Thoracic aorta (tissue), 2 donors: ENCODE data around the gene PODNL1. TPM values are rescaled to one million over a fixed set of nuclear protein-coding genes. Genes with fewer than 3 reads are reported as not detected.

Experiments used
- ATAC-seq: fragments of 150-250 bp; one replicate; pipeline ENCODE4 v1.8.0; 2017; ENCODE audit warnings: low read depth; ENCODE audit not compliant: insufficient number of reproducible peaks, low FRiP score
- DNase-seq: peaks from one replicate; pipeline ENCODE4 v3.0.0-alpha.2; 2020; ENCODE audit warnings: low spot score
- H3K27ac ChIP-seq, 2 donors: fragments of 200-600 bp; sonication (generic); 1 replicate in 1 of 2; 2 replicates in 1 of 2; pipeline ENCODE4 v1.5.1; 2016; ENCODE audit warnings: mild to moderate bottlenecking in 2 of 2, moderate library complexity in 2 of 2
- H3K27me3 ChIP-seq: fragments of 200-600 bp; sonication (generic); replicated peaks from 2 replicates; pipeline ENCODE4 v1.6.0; 2016; ENCODE audit warnings: mild to moderate bottlenecking; ENCODE audit not compliant: insufficient read depth
- H3K36me3 ChIP-seq: fragments of 200-600 bp; sonication (generic); one replicate; pipeline ENCODE4 v1.5.1; 2016
- H3K4me1 ChIP-seq, 2 donors: fragments of 200-600 bp; sonication (generic); 1 replicate in 1 of 2; 2 replicates in 1 of 2; pipeline versions ENCODE4 v1.5.1 to v1.6.0; 2016; ENCODE audit warnings: low read depth in 2 of 2, mild to moderate bottlenecking in 1 of 2; ENCODE audit not compliant: control insufficient read depth in 1 of 2
- H3K4me3 ChIP-seq: fragments of 200-600 bp; sonication (generic); 2 replicates; pipeline ENCODE4 v1.5.1; 2016; ENCODE audit warnings: mild to moderate bottlenecking
- H3K9me3 ChIP-seq: fragments of 200-600 bp; sonication (generic); 2 replicates; pipeline ENCODE4 v1.5.1; 2016
- CTCF ChIP-seq: fragments of 200-600 bp; sonication (generic); IDR thresholded peaks from one replicate; pipeline ENCODE4 v1.5.1; 2019; ENCODE audit warnings: antibody characterized with exemption
- total RNA-seq, 2 donors: library from RNA; depleted of rRNA; stranded (reverse); fragments of >200 nt; gene quantifications; one replicate each; pipeline versions ENCODE4 v1.1.0 to v1.2.3, GENCODE V29; 2016

PODNL1 gene
- total RNA-seq, 2 donors from 2014 or later = 3.5 to 9.9 TPM

GRCh38 chr19:13959141-13959961 is 21.1 kb upstream of the PODNL1 start:
- Histone ChIP-seq H3K9me3 (no peaks in the 10 kb centered on the region), H3K4me3 (no peak overlapping the region), H3K36me3 (peaks cover 44% of the 10 kb centered on the region), H3K27ac (no peak overlapping the region), H3K27me3 (no peaks in the 10 kb centered on the region), H3K4me1 (no peaks in the 10 kb centered on the region)
- DNase-seq = no peak
- TF ChIP-seq CTCF = no peak
- ATAC-seq = no peak

GRCh38 chr19:13958043-13958442 is 19.8 kb upstream of the PODNL1 start:
- H3K9me3 ChIP-seq = no peaks in the 10 kb centered on the region
- H3K27me3 ChIP-seq = no peaks in the 10 kb centered on the region
- no peak for TF ChIP-seq CTCF
- peaks cover 0 to 11% of the 10 kb centered on the region in 2 donors for H3K4me1 ChIP-seq
- no peak overlapping the region for H3K4me3 ChIP-seq
- DNase-seq (no peak), ATAC-seq (no peak)
- peaks cover 46% of the 10 kb centered on the region for H3K36me3 ChIP-seq
- H3K27ac ChIP-seq = no peak overlapping the region

GRCh38 chr19:13957051-13957450 is 18.8 kb upstream of the PODNL1 start:
- no peak for DNase-seq
- Histone ChIP-seq H3K27ac (no peak overlapping the region), H3K9me3 (no peaks in the 10 kb centered on the region), H3K4me3 (no peak overlapping the region), H3K4me1 (peaks cover 0 to 13% of the 10 kb centered on the region in 2 donors), H3K36me3 (peaks cover 46% of the 10 kb centered on the region), H3K27me3 (no peaks in the 10 kb centered on the region)
- no peak for ATAC-seq
- no peak for TF ChIP-seq CTCF

GRCh38 chr19:13956365-13956744 is 18.1 kb upstream of the PODNL1 start:
- Histone ChIP-seq H3K4me1 (peaks cover 0 to 13% of the 10 kb centered on the region in 2 donors), H3K4me3 (no peak overlapping the region), H3K9me3 (no peaks in the 10 kb centered on the region), H3K27ac (no peak overlapping the region), H3K27me3 (no peaks in the 10 kb centered on the region), H3K36me3 (peaks cover 46% of the 10 kb centered on the region)
- no peak for TF ChIP-seq CTCF
- DNase-seq = no peak
- ATAC-seq = no peak

- no peak for TF ChIP-seq CTCF
- Histone ChIP-seq H3K36me3 (peaks cover 45% of the 10 kb centered on the region), H3K9me3 (no peaks in the 10 kb centered on the region), H3K4me1 (peaks cover 0 to 13% of the 10 kb centered on the region in 2 donors), H3K27me3 (no peaks in the 10 kb centered on the region), H3K27ac (no peak overlapping the region), H3K4me3 (no peak overlapping the region)
- DNase-seq (no peak), ATAC-seq (no peak)
These were observed 17.6 kb upstream of the PODNL1 start for GRCh38 chr19:13955662-13956364.
